GM23338 (cell line): ENCODE measurements around the gene TMEM9. TPM values are rescaled to one million over a fixed set of nuclear protein-coding genes. Genes with fewer than 3 reads are reported as not detected.

Experiments used
- ATAC-seq: fragments of 200-7000 bp; cut with Tn5 transposase; 3 replicates; pipeline ENCODE4 v1.9.1; 2020
- DNase-seq: peaks from one replicate; pipeline ENCODE4 v3.0.0-alpha.2; 2015; ENCODE audit warnings: low spot score
- H2AFZ ChIP-seq: fragments of 200-600 bp; sonication (generic); 2 replicates; pipeline ENCODE4 v1.8.0; 2016; ENCODE audit warnings: antibody characterized with exemption, mild to moderate bottlenecking, moderate library complexity
- H3F3A ChIP-seq: fragments of 200-600 bp; sonication (generic); replicated peaks from 2 replicates; pipeline ENCODE4 v1.8.0; 2017; ENCODE audit warnings: antibody characterized with exemption, mixed run types, low read depth
- H3K27ac ChIP-seq: fragments of 200-600 bp; sonication (generic); 2 replicates; pipeline ENCODE4 v1.6.1; 2016; ENCODE audit warnings: low read depth
- H3K27me3 ChIP-seq: fragments of 200-600 bp; sonication (generic); 2 replicates; pipeline ENCODE4 v1.8.0; 2016; ENCODE audit warnings: mild to moderate bottlenecking, mixed run types, moderate library complexity; ENCODE audit not compliant: insufficient read depth
- H3K36me3 ChIP-seq: fragments of 200-600 bp; sonication (generic); 2 replicates; pipeline ENCODE4 v1.8.0; 2016; ENCODE audit warnings: mild to moderate bottlenecking; ENCODE audit not compliant: insufficient read depth
- H3K4me1 ChIP-seq: fragments of 200-600 bp; sonication (generic); 2 replicates; pipeline ENCODE4 v1.8.0; 2016; ENCODE audit warnings: mild to moderate bottlenecking, moderate library complexity; ENCODE audit not compliant: insufficient read depth
- H3K4me2 ChIP-seq: fragments of 200-600 bp; sonication (generic); 2 replicates; pipeline ENCODE4 v1.7.1; 2017; ENCODE audit warnings: mixed run types
- H3K4me3 ChIP-seq: fragments of 200-600 bp; sonication (generic); 2 replicates; pipeline ENCODE4 v1.6.1; 2016; ENCODE audit warnings: mixed run types
- H3K79me2 ChIP-seq: fragments of 200-600 bp; sonication (generic); replicated peaks from 2 replicates; pipeline ENCODE4 v1.8.0; 2017; ENCODE audit warnings: mild to moderate bottlenecking; ENCODE audit not compliant: insufficient read depth
- H3K9me2 ChIP-seq: fragments of 200-600 bp; sonication (generic); 2 replicates; pipeline ENCODE4 v1.8.0; 2017; ENCODE audit not compliant: insufficient read depth
- H4K20me1 ChIP-seq: fragments of 200-600 bp; sonication (generic); replicated peaks from 2 replicates; pipeline ENCODE4 v1.8.0; 2017; ENCODE audit warnings: mild to moderate bottlenecking; ENCODE audit not compliant: insufficient read depth
- H3K27ac Mint-ChIP-seq: 2 replicates; pipeline ENCODE4 v1.8.0; 2020; ENCODE audit warnings: inconsistent platforms, mild to moderate bottlenecking, moderate library complexity, mixed read lengths
- H3K27me3 Mint-ChIP-seq: 3 replicates; pipeline ENCODE4 v1.8.0; 2022; ENCODE audit warnings: low read depth, mild to moderate bottlenecking, moderate library complexity, mixed read lengths, inconsistent platforms; ENCODE audit not compliant: insufficient read depth, poor library complexity
- H3K36me3 Mint-ChIP-seq: 3 replicates; pipeline ENCODE4 v1.8.0; 2021; ENCODE audit warnings: low read depth, mild to moderate bottlenecking, inconsistent platforms, moderate library complexity, mixed read lengths
- H3K4me1 Mint-ChIP-seq: 3 replicates; pipeline ENCODE4 v1.8.0; 2020; ENCODE audit warnings: mild to moderate bottlenecking, inconsistent platforms, mixed read lengths
- H3K4me3 Mint-ChIP-seq: 3 replicates; pipeline ENCODE4 v1.8.0; 2021; ENCODE audit warnings: moderate library complexity, mild to moderate bottlenecking, inconsistent platforms, mixed read lengths
- H3K9me3 Mint-ChIP-seq: 3 replicates; pipeline ENCODE4 v1.8.0; 2020; ENCODE audit warnings: moderate library complexity, mild to moderate bottlenecking, inconsistent platforms, mixed read lengths
- CREB1 ChIP-seq: fragments of 250-450 bp; sonication (Bioruptor Pico); IDR thresholded peaks from 2 replicates; pipeline ENCODE4 v1.5.0; 2020; ENCODE audit warnings: low read depth, mild to moderate bottlenecking, moderate library complexity
- EZH2 ChIP-seq: fragments of 200-600 bp; sonication (generic); IDR thresholded peaks from one replicate; pipeline ENCODE4 v1.8.0; 2017; ENCODE audit warnings: antibody characterized with exemption, mild to moderate bottlenecking, low read depth; ENCODE audit not compliant: unreplicated experiment
- EZH2phosphoT487 ChIP-seq: fragments of 200-600 bp; sonication (generic); IDR thresholded peaks from one replicate; pipeline ENCODE4 v1.8.1; 2018; ENCODE audit warnings: antibody characterized with exemption; ENCODE audit not compliant: unreplicated experiment
- JUNB ChIP-seq: IDR thresholded peaks from one replicate; pipeline ENCODE4 v1.6.1; 2016; ENCODE audit warnings: antibody characterized with exemption; ENCODE audit not compliant: unreplicated experiment
- NANOG ChIP-seq: IDR thresholded peaks from 2 replicates; pipeline ENCODE4 v1.6.1; 2016; ENCODE audit warnings: antibody characterized with exemption, borderline replicate concordance
- POLR2AphosphoS5 ChIP-seq: IDR thresholded peaks from 2 replicates; pipeline ENCODE4 v1.6.1; 2016; ENCODE audit warnings: antibody characterized with exemption, low read depth
- STAT1 ChIP-seq: IDR thresholded peaks from one replicate; pipeline ENCODE4 v1.6.1; 2016; ENCODE audit warnings: antibody characterized with exemption; ENCODE audit not compliant: unreplicated experiment
- ZNF114 ChIP-seq: fragments of 250-450 bp; sonication (Bioruptor Pico); IDR thresholded peaks from 2 replicates; pipeline ENCODE4 v1.5.0; 2020; ENCODE audit warnings: mild to moderate bottlenecking, moderate library complexity
- ZNF331 ChIP-seq: fragments of 250-450 bp; sonication (Bioruptor Pico); IDR thresholded peaks from 2 replicates; pipeline ENCODE4 v1.5.0; 2020; ENCODE audit warnings: low read depth, mild to moderate bottlenecking, moderate library complexity
- polyA plus RNA-seq: library from polyadenylated mRNA; unstranded; fragments of >200 nt; fragmentation: Nextera tagmentation; extraction: Ambion mirVana; gene quantifications from 2 replicates; pipeline ENCODE4 v1.2.1, GENCODE V29; 2016
- total RNA-seq: library from RNA; depleted of rRNA; stranded (reverse); fragments of >200 nt; shearing (Covaris generic); gene quantifications from 2 replicates; pipeline ENCODE4 v1.2.3, GENCODE V29; 2014
- TF ChIP-seq, protein P1 (sequence below): IDR thresholded peaks from one replicate; pipeline ENCODE4 v1.6.1; 2018; ENCODE audit warnings: antibody characterized with exemption; ENCODE audit not compliant: unreplicated experiment
- TF ChIP-seq, protein P2 (sequence below), 2 experiments: fragments of 200-600 bp in 1 of 2; sonication (generic) in 1 of 2; conservative IDR thresholded peaks; 2 replicates each; pipeline versions ENCODE4 v1.5.1 to v1.6.1; 2016 to 2017; ENCODE audit warnings: antibody characterized with exemption in 2 of 2, low read depth in 2 of 2, mild to moderate bottlenecking in 2 of 2, moderate library complexity in 1 of 2
- TF ChIP-seq, protein P3 (sequence below): IDR thresholded peaks from 2 replicates; pipeline ENCODE4 v1.6.1; 2016; ENCODE audit warnings: antibody characterized with exemption
- TF ChIP-seq, protein P4 (sequence below): fragments of 250-450 bp; sonication (Bioruptor Pico); IDR thresholded peaks from 2 replicates; pipeline ENCODE4 v1.5.0; 2020; ENCODE audit warnings: mild to moderate bottlenecking, moderate library complexity

Gene TMEM9
- total and polyA plus RNA-seq, 2 experiments from 2014 or later = 78.6 to 147 TPM

DNA sequence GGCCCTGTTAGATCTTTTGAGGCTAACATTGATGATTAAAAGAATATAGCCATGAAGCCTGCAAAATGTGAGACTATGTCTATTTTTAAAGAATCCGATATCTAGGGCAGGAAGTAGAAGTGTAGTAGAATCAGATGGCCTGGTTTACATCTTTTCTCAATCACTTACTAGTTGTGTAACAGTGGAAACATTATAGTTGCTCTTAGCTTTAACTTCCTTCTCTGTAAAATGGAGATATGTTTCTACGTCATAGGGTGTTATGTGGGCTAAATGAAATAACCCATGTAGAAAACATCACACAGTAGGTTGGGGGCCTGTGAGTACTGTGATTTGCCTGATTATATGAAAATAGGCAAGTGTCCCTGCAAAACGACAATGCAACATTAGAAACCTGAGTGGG is 31.9 kb upstream of the TMEM9 start:
- Mint-ChIP-seq H3K9me3 (no peaks in the 10 kb centered on the region), H3K27me3 (peaks cover 10% of the 10 kb centered on the region)

More for the DNA sequence above, 31.9 kb upstream of the TMEM9 start:
- Histone ChIP-seq H3K4me2 (no peak overlapping the region), H3K27me3 (no peaks in the 10 kb centered on the region), H3F3A (no peaks in the 10 kb centered on the region), H2AFZ (no peak overlapping the region), H3K4me3 (no peak overlapping the region), H3K27ac (no peak overlapping the region), H3K4me1 (peaks cover 9% of the 10 kb centered on the region; the same call in 1 of the 2 replicates), H4K20me1 (no peaks in the 10 kb centered on the region), H3K9me2 (no peaks in the 10 kb centered on the region), H3K79me2 (no peaks in the 10 kb centered on the region), H3K36me3 (no peaks in the 10 kb centered on the region)
- ATAC-seq (no peak), DNase-seq (no peak)
- Mint-ChIP-seq H3K4me1 (peaks cover 24% of the 10 kb centered on the region), H3K4me3 (no peak overlapping the region), H3K36me3 (no peaks in the 10 kb centered on the region), H3K27ac (no peak overlapping the region)
- TF ChIP-seq, protein P1, sequence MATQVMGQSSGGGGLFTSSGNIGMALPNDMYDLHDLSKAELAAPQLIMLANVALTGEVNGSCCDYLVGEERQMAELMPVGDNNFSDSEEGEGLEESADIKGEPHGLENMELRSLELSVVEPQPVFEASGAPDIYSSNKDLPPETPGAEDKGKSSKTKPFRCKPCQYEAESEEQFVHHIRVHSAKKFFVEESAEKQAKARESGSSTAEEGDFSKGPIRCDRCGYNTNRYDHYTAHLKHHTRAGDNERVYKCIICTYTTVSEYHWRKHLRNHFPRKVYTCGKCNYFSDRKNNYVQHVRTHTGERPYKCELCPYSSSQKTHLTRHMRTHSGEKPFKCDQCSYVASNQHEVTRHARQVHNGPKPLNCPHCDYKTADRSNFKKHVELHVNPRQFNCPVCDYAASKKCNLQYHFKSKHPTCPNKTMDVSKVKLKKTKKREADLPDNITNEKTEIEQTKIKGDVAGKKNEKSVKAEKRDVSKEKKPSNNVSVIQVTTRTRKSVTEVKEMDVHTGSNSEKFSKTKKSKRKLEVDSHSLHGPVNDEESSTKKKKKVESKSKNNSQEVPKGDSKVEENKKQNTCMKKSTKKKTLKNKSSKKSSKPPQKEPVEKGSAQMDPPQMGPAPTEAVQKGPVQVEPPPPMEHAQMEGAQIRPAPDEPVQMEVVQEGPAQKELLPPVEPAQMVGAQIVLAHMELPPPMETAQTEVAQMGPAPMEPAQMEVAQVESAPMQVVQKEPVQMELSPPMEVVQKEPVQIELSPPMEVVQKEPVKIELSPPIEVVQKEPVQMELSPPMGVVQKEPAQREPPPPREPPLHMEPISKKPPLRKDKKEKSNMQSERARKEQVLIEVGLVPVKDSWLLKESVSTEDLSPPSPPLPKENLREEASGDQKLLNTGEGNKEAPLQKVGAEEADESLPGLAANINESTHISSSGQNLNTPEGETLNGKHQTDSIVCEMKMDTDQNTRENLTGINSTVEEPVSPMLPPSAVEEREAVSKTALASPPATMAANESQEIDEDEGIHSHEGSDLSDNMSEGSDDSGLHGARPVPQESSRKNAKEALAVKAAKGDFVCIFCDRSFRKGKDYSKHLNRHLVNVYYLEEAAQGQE = no peak
- TF ChIP-seq JUNB (no peak), ZNF114 (no peak), EZH2 (no peak), ZNF331 (no peak), NANOG (no peak), STAT1 (no peak), POLR2AphosphoS5 (no peak), EZH2phosphoT487 (no peak), CREB1 (CRISPR knock-in tag) (no peak)
- TF ChIP-seq, protein P2, sequence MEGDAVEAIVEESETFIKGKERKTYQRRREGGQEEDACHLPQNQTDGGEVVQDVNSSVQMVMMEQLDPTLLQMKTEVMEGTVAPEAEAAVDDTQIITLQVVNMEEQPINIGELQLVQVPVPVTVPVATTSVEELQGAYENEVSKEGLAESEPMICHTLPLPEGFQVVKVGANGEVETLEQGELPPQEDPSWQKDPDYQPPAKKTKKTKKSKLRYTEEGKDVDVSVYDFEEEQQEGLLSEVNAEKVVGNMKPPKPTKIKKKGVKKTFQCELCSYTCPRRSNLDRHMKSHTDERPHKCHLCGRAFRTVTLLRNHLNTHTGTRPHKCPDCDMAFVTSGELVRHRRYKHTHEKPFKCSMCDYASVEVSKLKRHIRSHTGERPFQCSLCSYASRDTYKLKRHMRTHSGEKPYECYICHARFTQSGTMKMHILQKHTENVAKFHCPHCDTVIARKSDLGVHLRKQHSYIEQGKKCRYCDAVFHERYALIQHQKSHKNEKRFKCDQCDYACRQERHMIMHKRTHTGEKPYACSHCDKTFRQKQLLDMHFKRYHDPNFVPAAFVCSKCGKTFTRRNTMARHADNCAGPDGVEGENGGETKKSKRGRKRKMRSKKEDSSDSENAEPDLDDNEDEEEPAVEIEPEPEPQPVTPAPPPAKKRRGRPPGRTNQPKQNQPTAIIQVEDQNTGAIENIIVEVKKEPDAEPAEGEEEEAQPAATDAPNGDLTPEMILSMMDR (conservative IDR thresholded peaks at IDR 0.05; ENCODE audit: low read depth in 2 of 2) = no peak
- TF ChIP-seq, protein P3, sequence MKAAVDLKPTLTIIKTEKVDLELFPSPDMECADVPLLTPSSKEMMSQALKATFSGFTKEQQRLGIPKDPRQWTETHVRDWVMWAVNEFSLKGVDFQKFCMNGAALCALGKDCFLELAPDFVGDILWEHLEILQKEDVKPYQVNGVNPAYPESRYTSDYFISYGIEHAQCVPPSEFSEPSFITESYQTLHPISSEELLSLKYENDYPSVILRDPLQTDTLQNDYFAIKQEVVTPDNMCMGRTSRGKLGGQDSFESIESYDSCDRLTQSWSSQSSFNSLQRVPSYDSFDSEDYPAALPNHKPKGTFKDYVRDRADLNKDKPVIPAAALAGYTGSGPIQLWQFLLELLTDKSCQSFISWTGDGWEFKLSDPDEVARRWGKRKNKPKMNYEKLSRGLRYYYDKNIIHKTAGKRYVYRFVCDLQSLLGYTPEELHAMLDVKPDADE = no peak
- TF ChIP-seq, protein P4, sequence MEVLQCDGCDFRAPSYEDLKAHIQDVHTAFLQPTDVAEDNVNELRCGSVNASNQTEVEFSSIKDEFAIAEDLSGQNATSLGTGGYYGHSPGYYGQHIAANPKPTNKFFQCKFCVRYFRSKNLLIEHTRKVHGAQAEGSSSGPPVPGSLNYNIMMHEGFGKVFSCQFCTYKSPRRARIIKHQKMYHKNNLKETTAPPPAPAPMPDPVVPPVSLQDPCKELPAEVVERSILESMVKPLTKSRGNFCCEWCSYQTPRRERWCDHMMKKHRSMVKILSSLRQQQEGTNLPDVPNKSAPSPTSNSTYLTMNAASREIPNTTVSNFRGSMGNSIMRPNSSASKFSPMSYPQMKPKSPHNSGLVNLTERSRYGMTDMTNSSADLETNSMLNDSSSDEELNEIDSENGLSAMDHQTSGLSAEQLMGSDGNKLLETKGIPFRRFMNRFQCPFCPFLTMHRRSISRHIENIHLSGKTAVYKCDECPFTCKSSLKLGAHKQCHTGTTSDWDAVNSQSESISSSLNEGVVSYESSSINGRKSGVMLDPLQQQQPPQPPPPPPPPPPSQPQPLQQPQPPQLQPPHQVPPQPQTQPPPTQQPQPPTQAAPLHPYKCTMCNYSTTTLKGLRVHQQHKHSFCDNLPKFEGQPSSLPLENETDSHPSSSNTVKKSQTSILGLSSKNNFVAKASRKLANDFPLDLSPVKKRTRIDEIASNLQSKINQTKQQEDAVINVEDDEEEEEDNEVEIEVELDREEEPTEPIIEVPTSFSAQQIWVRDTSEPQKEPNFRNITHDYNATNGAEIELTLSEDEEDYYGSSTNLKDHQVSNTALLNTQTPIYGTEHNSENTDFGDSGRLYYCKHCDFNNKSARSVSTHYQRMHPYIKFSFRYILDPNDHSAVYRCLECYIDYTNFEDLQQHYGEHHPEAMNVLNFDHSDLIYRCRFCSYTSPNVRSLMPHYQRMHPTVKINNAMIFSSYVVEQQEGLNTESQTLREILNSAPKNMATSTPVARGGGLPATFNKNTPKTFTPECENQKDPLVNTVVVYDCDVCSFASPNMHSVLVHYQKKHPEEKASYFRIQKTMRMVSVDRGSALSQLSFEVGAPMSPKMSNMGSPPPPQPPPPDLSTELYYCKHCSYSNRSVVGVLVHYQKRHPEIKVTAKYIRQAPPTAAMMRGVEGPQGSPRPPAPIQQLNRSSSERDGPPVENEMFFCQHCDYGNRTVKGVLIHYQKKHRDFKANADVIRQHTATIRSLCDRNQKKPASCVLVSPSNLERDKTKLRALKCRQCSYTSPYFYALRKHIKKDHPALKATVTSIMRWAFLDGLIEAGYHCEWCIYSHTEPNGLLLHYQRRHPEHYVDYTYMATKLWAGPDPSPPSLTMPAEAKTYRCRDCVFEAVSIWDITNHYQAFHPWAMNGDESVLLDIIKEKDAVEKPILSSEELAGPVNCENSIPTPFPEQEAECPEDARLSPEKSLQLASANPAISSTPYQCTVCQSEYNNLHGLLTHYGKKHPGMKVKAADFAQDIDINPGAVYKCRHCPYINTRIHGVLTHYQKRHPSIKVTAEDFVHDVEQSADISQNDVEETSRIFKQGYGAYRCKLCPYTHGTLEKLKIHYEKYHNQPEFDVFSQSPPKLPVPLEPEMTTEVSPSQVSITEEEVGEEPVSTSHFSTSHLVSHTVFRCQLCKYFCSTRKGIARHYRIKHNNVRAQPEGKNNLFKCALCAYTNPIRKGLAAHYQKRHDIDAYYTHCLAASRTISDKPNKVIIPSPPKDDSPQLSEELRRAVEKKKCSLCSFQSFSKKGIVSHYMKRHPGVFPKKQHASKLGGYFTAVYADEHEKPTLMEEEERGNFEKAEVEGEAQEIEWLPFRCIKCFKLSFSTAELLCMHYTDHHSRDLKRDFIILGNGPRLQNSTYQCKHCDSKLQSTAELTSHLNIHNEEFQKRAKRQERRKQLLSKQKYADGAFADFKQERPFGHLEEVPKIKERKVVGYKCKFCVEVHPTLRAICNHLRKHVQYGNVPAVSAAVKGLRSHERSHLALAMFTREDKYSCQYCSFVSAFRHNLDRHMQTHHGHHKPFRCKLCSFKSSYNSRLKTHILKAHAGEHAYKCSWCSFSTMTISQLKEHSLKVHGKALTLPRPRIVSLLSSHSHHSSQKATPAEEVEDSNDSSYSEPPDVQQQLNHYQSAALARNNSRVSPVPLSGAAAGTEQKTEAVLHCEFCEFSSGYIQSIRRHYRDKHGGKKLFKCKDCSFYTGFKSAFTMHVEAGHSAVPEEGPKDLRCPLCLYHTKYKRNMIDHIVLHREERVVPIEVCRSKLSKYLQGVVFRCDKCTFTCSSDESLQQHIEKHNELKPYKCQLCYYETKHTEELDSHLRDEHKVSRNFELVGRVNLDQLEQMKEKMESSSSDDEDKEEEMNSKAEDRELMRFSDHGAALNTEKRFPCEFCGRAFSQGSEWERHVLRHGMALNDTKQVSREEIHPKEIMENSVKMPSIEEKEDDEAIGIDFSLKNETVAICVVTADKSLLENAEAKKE (CRISPR knock-in tag) = no peak
